CD1c-positive myeloid dendritic cell (primary cell): ENCODE results near the gene ISM2.

Source experiments
- DNase-seq: peaks from one replicate; pipeline ENCODE4 v3.0.0-alpha.2; 2016; ENCODE audit errors: extremely low spot score

The ISM2 gene

DNA sequence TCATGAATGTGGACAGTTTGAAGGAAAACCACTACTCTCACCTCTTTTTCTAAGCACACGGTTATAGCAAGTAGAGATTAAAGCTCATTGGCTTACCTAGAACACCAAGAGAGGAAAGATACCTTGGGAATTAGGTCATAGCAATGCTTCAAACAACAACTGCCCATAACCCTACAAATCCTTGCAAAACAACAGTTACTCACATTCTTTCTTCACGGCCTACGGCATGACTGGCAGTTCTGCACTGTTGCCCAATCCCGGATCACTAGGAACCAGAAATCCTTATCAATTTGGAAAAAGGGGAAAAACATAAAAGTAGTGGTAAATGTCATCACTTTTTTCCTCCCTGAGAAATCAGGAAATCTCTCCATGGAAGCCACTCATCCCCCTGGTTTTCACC is 9.6 kb upstream of the ISM2 start:
- no peak for DNase-seq

DNA sequence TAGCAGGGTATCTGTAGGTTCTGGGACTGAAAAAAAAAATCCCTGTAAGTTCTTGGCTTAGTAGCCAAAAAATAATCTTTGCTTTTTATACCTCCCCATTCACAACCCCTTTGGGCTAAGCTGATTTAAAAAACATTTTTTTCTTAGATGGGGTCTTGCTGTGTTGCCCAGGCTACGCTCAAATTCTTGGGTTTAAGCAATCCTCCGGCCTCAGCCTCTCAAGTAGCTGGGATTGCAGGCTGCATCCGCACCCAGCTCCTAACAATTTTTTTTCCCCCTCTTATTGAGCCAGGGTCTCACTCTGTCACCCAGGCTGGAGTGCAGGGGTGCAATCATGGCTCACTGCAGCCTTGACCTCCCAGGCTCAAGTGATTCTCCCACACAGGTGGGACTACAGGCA is 9.1 kb upstream of the ISM2 start:
- no peak for DNase-seq

DNA sequence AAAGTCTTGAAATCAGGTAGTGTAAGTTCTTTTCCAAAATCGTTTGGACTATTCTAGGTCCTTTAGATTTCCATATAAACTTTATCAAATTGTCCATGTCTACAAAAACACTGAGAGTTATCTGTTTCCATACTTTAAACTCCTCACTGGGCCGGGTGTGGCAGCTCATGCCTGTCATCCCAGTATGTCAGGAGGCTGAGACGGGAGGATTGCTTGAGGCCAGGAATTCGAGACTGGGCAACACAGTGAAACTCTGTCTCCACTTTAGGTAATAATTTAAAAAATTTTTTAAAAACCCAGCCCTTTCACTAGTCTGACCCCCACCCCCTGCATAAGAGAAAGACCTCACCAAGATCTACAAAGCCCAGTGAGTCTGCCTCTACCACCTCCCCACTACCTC is 6.4 kb upstream of the ISM2 start:
- DNase-seq = no peak

DNA sequence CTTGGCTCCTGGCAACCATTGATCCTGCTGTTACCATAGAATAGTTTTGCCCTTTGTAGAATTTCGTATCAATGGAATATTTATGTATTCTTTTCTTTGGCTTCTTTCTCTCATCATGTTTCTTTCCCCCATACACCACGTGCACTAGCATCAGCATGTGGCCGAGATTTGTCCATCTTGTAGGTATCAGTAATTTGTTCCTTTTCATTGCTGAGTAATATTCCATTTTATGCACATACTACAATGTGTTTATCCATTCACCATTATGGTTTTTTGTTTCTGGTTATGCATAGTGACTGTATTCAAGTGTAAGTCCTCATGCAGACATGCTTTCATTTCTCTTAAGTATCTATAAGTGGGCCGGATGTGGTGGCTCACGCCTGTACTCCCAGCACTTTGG is 4.5 kb upstream of the ISM2 start:
- no peak for DNase-seq

DNA sequence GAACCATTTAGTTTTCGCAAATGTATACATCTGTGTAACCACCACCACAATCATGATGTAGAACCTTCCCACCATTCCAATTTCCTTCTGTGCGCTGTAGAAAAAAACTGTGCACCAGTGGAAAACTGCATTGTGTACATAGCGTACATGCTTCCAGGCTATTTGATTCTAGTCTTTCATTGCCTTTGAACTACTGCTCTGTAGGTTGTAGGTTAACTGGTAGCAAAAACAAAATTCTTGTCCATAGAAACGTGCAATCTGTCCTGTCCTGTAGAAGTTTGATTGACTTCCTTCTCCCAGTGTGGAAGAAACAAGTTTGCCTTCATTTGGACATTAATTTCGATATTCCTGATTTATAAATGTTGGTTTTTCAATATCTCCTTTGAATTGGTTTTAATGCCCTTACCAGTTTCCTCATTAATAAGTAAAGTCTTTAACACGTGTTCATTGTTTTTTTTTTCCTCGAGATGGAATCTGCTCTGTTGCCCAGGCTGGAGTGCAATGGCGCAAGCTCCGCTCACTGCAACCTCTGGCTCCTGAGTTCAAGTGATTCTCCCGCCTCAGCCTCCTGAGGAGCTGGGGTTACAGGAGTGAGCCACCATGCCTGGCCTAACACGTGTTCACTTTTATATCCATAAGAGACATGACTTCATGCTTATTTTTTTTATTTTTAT is 3.6 kb upstream of the ISM2 start:
- DNase-seq = no peak

DNA sequence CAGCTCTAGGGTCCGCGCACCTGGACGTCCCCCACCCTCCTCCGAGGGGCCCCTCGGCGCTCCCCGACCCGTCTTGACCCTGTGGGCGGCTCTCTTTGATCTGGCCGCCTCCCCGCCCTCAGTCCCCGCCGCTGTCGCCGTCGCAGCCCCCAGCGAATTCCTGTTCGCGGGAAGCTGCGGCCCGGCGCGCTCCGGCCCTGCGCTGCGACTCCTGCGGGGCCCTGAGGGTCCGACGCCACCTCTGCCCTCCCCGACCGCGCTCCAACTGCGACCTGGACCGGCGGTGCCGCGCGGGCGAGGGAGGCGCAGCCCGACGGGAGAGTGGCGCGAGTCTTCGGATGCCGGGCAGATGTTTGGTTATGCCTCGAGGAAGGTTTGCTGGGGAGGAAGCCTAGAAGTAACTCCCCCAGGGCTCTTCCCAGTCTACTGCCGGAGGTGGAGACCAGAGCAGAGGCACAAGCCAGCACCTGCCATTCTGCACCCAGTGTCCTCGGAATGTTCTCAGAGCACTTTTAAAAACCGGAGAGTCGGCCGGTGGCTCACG is 440 bp upstream of the ISM2 start:
- DNase-seq = no peak

DNA sequence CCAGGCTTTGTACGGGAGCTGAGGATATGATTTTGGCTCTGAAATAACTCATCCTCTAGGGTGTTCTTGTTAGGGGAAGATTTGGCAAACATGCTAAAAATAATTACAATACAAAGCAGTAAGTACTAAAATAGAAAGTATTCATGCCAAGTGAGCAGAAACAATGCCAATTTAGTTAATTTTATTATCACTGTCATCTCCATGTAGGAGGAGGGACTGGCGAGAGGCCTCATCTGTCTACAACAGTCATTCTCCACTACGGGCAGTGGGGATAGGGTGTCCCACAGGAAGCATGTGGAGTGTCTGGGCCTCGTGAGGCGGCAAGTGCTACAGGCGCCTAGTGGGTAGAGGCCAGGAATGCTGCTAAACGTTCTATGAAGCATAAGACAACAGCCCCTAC is 3.3 kb downstream of the ISM2 start:
- no peak for DNase-seq

DNA sequence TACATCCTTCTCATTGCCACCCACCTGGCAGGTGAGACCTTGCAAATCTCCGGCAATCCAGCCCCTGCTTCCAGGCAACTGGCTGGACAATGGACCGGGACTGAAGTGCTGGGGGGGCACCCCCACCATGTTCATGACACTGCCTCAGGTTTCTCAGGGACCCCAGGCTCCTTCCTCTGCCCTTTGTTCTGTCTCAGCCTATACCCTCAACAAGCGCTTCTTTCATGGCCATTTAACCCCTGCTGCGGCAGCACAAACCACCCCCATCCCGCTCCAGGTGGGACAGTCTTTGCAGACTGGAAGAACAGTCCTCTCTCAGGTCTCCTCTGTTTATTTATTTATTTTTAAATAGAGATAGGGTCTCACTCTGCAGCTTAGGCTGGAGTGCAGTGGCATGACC is 7.6 kb downstream of the ISM2 start:
- DNase-seq = no peak

DNA sequence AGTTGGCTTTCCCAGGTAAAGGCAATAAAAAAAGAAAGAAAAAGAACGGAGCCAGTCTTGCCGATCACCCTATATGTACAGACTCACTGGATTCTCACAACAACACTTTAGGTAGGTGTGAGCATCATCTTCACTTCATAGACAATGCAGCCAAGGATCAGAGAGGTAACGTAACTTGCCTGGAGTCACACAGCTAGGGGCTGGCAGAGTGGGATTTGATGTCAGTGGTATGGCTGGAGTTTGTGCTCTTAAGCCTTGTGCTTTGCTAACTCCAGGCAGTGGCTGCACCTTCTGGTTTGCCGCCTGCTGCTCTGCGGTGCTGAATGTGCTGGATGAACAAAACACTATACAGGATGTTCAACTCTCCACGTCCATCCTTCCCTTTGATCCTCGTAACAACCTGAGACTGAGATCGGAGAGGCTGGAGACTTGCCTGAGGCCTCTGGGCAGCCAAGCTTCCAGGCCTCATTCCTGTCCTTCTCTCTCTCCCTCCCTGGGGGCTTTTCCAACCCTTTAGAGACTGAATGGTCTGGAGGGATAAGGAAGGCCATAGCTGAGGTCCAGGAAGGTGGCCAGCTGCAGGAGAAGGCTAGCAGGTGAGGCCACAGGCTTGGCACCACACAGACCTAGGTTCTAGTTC is 8.1 kb downstream of the ISM2 start:
- DNase-seq = no peak

DNA sequence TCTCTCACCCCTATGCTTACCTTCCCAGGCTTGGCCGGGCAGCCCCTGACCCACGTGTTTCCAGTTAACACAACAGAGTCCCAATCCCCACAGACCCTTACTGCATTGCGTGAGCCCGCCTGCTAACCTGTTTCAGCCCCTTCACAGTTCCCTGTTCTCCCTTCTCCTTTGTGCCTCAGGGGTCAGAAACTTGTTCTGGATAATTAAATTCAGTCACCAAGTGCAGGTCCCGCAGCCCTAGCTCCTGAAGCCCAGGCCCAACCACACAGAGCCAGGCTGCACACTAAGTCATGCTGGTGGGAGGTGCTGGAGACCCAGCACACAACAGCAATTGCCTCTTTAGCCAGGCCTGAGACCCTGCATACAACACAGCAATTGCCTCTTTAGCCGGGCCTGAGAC is 9.6 kb downstream of the ISM2 start:
- DNase-seq = no peak

DNA sequence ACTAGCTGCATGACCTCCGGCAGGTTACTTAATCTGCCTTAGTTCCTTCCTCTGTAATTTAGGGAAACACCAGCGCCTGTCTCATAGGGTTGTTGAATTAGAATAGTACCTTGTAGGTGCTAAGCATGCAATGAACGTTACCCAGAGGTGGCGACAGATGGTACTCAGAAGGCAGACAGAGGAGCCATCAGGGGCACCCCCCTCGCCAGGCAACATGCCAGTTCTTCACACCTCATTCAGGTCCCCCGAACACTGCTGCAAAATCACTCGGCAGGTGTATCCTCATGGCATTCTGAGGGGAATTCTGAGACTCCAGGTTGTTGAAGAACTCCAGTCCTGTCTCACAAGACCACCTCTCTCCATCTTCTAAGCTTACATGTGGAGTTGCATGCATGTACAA is 10.1 kb downstream of the ISM2 start:
- no peak for DNase-seq

DNA sequence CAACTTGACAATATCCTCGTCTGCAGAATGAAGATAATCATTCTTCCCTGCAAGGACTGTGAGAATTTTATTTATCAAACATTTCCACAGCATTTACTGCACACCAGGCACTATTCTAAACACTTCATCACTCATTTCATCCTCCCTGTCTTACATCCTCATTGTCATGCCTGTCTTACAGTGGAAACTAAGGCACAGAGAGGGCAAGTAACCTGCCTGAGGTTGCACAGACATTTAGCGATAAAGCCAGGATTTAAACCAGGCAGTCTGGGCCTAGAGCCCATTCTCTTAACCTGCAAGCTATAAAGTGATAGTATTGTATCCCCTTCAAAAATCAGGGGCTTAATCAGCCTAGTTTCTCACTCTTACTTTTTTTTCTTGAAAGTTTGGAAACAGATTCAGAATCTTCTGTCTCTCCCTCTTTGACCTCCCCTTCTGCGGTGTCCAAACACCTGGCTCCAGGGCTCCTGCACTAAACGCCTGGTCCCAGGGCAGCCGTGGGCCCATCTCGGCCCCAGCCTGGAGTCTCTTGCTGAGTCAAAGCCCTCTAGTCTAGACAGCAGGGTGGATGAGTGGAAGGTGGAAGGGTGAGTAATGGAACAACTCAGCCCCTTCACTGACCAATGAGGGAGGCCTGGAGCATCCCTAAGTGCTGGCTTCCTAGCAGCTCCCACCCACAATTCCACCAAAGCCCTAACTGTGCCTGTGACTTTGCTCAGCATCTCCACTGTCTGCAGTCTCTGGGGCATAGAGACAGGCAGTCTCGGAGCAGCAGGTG is 12.5 kb downstream of the ISM2 start:
- DNase-seq = no peak

DNA sequence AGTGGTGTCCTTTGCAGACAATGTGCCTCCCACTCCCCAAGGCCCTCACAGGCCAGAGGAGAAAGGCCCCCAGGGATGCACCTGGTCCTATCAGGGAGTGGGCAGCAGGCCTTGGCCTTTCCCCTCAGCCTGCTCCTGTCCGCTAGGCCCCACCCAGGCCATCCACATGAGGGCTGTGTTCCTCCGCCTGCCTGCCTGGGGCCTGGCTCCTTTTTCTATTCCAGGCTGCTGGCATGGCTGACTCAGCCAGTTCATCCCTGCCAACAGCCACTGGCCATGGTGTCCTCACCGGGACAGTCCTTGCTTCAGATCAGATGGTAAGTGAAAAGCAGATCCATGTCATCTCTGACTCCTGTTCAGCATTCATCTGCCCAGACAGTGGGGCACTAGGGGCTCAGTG is 13.4 kb downstream of the ISM2 start:
- DNase-seq = no peak

DNA sequence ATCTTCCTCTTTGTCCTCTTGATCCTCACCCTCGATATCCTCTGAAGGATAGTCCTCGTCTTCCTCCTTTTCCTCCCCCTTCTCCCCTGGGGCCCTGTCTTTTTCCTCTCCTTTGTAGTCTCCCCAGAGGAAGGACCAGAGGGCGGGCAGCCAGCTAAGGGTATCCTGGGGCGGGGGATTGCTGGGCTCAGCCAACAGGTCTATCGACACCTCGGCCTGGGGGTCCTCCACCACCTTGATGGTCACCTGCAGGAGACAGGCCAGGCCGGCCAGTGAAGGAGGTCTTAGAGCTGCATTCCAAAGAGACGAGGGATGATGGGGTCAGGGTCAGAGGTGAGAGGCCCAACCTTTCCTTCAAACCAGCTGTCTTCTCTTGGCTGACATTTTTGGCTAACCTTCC is 16.2 kb downstream of the ISM2 start:
- no peak for DNase-seq

DNA sequence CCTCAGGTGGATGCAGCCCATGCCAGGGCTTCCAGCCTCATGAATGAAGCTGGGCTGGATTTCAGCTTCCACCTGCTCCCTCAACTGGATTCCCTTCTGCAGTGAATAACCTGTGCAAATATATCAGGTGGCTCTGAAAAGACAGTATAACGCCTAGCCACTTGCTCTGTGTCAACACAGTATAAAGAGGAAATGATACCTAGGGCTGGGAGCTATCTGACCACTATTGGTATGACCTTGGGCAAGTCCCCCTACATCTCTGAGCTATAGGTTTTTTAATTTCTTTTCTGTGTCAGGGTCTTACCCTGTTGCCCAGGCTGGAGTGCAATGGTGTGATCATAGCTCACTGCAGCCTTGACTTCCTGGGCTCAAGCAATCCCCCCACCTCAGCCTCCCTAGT is 19.8 kb downstream of the ISM2 start:
- DNase-seq = peak; percentile 10

DNA sequence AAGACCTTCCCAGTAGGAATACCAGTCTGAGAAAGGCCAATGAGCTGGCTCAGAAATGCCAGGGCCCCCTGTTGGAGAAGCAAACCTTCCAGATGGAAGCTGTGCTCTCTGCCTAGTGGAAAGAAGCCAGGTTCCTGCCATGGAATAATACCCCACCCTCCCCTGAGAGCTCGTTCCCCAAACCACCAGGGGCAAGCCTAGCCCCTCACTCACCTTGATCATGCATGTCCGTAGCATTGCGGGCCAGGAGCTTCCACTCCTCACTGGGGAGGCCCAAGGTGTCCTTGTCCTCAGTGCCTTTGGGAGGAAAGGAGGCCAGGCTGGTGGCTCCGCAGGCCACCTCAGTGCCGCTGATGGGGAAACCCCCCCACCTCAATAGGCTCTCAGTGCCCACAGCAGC is 20.6 kb downstream of the ISM2 start:
- DNase-seq = no peak

DNA sequence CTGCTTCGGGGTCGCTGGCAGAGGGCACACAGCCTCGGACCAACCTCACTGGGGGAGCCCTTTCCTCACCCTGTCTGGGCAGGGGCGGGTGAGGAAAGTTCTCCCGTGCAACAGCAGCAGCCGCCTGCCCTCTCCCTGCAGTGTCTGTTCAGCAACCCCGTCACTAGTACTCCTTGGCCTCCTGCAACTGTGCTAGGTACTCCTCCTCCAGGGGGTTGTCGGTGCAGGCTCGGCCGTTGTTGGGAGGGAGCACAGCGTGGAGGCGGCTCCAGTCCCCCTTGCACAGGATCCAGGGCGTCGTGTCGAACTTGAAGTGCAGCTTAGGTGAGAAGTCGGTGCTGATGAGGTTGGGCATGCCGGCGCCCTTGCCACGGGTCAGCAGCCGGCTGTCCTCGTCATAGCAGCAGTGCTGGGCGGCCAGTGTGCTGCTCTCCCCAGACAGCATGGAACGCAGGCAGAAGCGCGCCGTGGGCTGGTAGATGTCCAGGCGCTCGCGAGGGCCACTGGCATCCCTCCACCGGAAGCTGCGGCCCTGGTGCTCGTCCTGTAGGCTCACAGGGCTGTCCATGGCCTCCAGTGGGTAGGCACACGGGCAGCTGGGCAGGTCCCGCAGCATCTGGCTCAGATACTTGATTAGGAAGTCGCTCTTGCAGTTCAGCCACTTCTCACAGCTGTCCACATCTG is 23.0 kb downstream of the ISM2 start:
- DNase-seq = no peak

DNA sequence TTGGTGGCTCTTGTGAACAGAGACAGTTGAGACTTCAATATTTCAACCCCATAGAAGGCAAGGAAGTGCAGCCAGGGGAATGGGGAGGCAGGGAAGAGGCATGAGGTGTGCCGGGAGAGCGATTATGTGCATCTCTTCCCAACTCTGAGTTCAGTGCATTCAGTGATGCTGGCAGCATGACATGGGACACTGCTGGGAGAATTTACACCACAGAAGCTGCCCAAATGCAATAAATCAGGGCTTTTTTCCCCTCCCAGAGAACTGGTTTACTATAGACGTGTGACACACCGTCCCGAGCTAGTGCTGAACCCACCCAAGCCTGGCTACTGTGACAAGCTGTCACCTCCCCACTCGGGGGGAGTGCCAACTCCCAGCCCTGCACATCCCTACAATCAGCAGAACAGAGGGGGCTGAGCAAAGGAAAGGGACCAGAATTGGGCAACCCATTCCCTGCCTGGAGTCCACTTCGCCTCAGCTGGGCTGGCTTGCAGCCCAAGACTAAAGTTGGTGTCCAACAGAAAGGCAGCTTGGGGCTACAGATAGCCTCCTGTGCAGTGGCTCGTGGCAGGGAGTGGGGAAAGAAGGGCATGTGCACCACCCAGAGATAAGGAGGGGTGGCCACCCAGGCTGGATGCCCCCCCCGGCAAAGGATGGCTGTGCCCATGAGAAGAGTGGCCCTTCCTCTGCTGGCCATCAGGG is 24.0 kb downstream of the ISM2 start:
- DNase-seq = no peak

DNA sequence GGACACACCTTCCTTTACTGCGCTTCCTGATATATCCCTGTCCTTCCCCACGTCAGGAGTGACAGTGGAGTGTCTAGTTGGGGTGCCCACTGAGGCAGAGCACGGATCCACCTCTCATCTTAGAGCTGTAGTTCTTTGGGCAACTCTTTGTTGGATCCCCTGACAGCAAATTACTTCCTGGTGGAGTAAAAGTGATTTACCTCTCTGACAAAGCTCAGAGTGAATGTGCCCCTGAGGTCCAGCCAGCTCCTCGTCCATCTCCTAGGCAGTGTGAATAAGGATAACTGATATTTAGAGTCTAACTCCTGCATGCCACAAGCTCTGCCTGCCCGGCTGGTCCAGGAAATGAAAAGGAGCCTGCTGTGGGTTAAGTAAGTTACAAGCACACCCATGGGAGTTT is 24.7 kb downstream of the ISM2 start:
- no peak for DNase-seq

DNA sequence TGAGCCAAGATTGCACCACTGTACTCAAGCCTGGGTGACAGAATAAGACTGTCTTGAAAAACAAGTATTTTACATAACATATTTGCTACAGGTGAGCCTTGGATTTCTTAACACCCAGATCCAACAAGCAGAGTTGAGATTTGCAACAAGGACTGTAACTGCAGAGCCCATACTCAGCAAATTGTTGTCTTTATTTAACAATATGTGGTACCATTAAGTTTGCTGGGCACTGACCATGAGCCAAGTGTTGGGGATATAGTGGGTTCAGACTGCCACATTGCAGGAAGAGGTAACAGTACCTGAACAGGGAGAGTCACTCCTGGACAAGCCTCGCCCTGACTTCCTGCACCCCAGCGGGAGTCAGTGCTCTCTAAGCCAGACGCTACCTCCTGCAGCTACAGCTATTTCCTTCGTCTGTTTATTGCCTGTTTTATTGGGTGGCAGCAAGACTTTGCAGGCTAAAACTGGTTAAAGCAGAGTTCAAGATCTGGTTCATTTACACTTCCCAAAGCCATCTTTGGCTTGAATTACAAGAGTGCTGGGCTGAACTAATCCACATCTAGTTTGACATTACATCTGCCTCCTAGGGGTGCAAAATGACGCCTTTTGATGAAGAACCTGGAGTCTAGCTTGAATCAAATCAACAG is 28.3 kb downstream of the ISM2 start:
- no peak for DNase-seq

DNA sequence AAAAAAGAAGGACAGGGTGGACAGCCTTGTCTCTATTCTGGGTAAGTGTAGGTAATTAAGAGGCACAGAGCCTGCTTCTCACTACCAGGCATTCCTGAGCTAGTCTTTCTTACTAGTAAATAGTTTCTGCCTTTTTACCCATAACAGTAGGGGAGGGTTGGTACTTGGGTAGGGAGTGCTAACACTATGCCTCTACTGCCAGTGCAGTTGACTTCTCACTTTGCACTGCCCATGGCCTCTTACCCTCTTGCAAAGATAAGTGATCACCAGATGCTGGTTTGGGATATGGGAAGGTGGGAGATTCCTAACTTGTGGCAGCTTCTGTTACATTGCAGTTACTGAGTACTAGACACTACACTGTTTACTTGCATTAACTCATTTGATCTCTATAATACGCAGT is 29.1 kb downstream of the ISM2 start:
- DNase-seq = no peak
